Stimulated activated CD8-positive, alpha-beta memory T cell treated with anti-CD3 and anti-CD28 coated beads, Interleukin-7, amount 100 ng/mL, for 24 hours (primary cell): ENCODE measurements around the gene CERS6.
"Not testable (repeated sequence)": the region's sequence is repeated elsewhere in the genome, so short reads cannot be mapped to it uniquely, and the experiment has no call there.

Experiments
- DNase-seq: peaks from one replicate; pipeline ENCODE4 v3.0.0-alpha.2; 2020; ENCODE audit warnings: low read depth

The CERS6 gene

GRCh38 chr2:168501466-168502065 is 45.5 kb downstream of the CERS6 start:
- DNase-seq = no peak

DNA sequence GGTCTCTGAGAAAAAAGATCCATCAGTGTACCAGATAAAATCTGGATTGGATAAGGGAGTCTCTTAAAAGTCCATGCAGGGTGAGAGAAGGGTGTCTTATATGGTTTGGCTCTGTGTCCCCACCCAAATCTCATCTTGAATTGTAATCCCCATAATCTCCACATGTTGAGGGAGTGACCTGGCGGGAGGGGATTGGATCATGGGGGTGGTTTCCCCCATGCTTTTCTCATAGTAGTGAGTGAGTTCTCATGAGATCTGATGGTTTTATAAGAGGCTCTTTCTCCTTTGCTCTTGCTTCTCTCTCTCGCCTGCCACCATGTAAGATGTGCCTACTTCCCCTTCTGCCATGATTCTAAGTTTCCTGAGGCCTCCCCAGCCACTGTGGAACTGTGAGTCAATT is 46.8 kb downstream of the CERS6 start:
- DNase-seq = not testable (repeated sequence)

GRCh38 chr2:168503901-168504300 is 47.8 kb downstream of the CERS6 start:
- no peak for DNase-seq

GRCh38 chr2:168504323-168504722 is 48.3 kb downstream of the CERS6 start:
- DNase-seq = no peak

- no peak for DNase-seq
Measured at GRCh38 chr2:168510125-168510756, 54.2 kb downstream of the CERS6 start.

DNA sequence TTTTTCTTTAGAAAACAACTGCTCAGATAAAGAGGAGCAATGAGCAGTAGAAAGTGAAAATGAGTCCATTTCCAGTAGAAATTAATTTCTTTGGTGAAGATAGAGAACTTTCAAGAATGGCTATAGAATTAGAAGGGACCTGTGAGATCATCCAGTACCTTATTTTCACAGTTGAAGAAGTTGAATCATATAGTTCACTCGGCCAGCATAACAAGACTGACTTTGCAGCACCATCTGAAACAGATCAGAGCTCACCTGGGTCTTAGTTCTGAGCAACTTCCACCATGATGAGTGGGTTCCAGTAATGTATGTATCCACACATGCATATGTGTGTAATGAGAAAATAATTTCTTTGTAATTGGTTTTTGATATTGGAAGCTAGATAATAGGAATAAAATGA is 58.6 kb downstream of the CERS6 start:
- no peak for DNase-seq

DNA sequence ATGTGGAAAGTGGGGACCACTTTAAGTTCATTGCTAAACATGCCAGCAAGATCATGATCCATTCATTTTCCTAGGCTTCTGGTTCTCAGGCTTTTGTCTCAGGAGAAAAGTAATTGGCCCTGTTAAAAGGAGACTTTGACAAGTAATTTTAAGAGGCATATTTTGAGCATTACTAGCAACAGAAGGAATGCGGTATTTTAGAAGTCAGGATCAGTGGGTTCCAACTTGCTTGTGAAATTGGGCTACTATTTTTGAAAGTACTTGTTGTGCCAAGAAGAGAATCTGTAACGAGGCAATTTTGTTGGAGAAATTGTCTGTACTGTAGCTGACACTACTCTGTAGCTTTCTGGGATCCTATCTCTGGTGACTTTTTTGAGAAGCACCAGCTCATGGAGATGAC is 59.4 kb downstream of the CERS6 start:
- DNase-seq = no peak

GRCh38 chr2:168517816-168518215 is 61.7 kb downstream of the CERS6 start:
- no peak for DNase-seq

- no peak for DNase-seq
Measured at GRCh38 chr2:168518555-168519066, 62.5 kb downstream of the CERS6 start.

- no peak for DNase-seq
Measured at GRCh38 chr2:168519534-168520308, 63.6 kb downstream of the CERS6 start.

DNA sequence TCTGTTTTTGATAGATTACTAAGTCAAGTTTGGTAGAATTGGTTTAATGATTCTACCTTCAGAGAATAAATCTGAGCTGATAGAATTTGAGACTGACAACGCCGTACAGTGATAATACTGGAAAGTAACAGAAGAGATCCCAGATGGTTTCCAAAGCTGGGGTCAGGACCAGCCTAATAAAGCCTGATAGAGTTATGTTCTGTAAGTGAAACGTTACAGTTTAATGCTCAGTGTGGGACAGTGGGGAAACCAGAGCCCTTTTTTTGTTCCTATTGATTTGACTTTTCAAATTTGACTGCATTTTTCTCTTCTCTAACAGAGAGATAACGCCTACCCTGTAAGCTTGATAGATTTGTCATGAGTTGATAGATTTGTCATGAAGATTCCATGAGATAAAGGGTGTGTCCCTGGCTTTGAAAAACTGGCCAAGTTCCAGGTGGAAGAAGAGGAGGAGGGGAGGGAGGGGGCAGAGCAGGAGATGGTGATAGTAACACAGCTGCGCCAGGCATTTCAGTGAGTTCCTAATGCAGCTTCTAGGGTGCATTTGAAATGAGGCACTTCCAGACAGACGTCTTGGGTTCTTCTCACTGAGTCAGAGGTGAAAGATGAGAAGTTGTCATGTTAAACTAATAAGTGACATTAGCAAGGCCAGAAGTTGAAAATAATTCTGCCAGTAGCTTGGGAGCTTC is 65.1 kb downstream of the CERS6 start:
- DNase-seq = no peak

DNA sequence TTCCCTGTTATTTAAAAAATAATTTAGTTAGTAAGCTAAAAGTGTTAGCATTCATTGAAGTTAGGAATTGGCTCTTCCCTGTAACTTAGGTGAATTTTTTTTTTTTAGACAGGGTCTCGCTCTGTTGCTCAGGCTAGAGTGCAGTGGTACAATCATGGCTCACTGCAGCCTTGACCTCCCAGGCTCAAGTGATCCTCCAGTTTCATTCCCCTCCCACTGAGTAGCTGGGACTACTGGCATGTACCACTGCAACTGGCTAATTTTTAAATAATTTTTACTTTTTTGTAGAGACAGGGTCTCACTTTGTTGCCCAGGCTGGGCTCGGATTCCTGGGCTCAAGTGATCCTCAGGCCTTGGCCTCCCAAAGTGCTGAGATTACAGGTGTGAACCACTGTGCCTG is 66.4 kb downstream of the CERS6 start:
- DNase-seq = no peak

DNA sequence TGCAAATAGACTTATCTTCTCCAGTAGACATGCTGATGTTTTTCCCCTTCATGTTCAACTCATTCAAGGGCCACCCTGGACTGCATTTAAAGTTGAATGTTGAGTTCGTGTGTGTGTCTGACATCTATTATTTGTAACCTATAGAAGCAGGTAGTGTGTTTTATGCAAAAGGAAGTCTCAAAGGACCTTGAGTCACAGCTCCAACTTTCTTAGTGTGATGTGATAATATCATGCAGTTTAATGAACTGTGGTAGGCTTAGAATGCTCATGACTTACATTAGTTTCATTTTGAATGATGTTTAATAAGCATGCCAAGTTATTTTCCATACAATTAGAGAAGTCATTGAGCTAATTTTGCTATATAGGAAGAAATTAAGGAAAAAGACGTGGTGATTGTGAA is 67.9 kb downstream of the CERS6 start:
- no peak for DNase-seq

- DNase-seq = no peak
Measured at GRCh38 chr2:168525020-168525419, 68.9 kb downstream of the CERS6 start.

DNA sequence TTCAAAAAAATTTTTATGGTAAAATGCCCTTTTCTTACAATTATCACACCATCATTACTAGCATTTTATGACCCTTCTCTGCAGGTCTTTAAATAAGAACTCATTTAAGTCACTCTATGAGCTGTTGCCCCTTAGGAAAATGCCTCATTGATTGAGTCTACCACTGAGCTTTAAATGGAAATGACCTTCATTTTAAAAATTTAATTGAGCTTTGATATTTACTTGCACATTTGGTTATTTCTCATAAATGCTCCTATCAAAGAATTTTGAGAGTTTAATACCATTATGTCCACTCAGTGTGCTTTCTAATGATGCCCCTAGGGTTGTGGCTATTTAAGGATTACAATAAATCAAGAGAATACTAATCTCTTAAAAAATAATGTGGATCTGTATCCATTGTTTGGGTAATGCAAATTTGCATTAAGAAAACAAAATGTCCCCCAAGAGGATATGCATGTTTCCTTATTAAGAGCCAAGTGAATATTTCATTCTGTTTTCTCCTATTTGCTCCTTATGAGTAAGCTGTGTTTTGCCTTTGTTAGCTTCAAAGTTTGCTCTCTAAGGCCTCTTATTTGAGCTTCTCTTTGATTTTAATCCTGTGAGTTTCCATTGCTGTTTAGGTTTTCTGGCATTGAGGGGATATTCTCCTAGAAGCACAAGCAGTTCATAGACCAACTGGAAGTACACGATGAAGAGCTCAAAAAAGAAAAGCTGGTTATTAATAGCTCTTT is 69.8 kb downstream of the CERS6 start:
- DNase-seq = no peak

GRCh38 chr2:168526641-168527040 is 70.6 kb downstream of the CERS6 start:
- DNase-seq = no peak

DNA sequence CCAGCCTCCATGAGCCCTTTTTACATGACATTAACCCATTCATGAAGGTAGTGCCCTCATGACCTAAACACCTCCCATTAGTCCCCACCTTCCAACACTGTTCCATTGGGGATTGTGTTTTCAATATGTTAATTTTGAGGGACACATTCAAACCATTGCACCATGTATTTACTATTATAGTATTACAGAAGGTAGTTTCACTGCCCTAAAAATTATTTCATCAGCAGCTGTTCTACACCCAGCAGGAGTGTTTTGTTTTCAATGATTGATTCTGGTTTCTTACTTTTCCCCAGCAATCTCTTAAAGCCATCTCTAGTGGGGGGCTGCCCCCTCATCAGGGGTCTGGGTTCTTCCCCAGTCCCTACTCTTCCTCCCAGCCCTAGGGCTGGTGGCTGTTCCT is 71.9 kb downstream of the CERS6 start:
- DNase-seq = no peak

- no peak for DNase-seq
Measured at GRCh38 chr2:168528469-168528868, 72.4 kb downstream of the CERS6 start.

DNA sequence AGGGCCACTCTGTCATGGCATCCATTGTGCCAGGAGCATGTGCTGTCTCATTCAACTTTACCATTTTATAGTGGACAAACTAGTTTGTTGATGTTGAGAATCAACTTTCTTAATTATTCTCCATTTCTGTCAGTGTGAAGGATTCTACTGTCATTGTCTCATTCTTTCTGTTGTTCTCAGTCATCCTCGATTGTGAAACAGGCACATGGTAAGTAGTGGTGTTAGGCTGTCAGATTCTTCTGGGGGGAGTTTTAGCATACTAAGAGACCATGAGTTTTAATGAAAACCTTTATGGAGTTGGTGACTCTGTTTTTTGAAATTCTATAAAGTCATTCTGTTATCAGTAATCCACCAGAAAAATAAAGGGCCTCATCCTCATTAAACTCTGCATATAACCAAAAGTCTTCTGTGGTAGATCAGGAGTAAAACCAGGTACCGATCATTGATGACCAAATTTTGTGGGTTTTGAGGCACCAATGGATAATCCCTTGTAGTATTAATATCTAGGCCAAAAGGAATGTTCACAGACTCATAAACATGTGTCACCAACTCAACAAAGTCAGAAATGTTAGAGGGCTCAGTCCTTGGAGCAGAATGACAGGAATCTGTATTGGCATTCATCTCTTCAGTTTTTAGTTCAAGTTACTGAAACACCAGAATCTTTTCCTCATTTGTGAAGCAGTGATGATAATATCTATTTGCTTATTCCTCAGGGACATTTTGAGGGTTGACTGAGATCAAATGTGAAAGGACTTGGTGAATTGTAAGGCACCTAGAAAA is 73.2 kb downstream of the CERS6 start:
- no peak for DNase-seq

- DNase-seq = no peak
Measured at GRCh38 chr2:168529900-168530561, 74.0 kb downstream of the CERS6 start.
